GM10266 (cell line): ENCODE measurements around the gene PSMC3.

Experiments used
- DNase-seq: peaks from one replicate; pipeline ENCODE4 v3.0.0; 2012; ENCODE audit errors: extremely low spot score
- CTCF ChIP-seq: IDR thresholded peaks from 2 replicates; pipeline ENCODE4 v1.5.1; 2012; ENCODE audit warnings: mild to moderate bottlenecking, low read depth; ENCODE audit not compliant: control insufficient read depth, insufficient read depth; ENCODE audit errors: missing control alignments

PSMC3 gene

GRCh38 chr11:47377571-47378009 is 48.6 kb downstream of the PSMC3 start:
- DNase-seq: no peak
- TF ChIP-seq CTCF: no peak

- no peak for TF ChIP-seq CTCF
- DNase-seq: no peak
Measured at GRCh38 chr11:47376525-47377371, 49.5 kb downstream of the PSMC3 start.

- DNase-seq: no peak
Measured at GRCh38 chr11:47376107-47376524, 50.1 kb downstream of the PSMC3 start.

GRCh38 chr11:47375546-47376085 is 50.6 kb downstream of the PSMC3 start:
- DNase-seq: no peak
- no peak for TF ChIP-seq CTCF

More at GRCh38 chr11:47376107-47376524, 50.1 kb downstream of the PSMC3 start:
- TF ChIP-seq CTCF: no peak

GRCh38 chr11:47375020-47375419 is 51.2 kb downstream of the PSMC3 start:
- TF ChIP-seq CTCF: no peak
- DNase-seq: no peak

GRCh38 chr11:47374720-47375019 is 51.6 kb downstream of the PSMC3 start:
- DNase-seq: no peak

More at GRCh38 chr11:47374720-47375019, 51.6 kb downstream of the PSMC3 start:
- no peak for TF ChIP-seq CTCF
